Gastrocnemius medialis (tissue), 4 donors: ENCODE data around the gene USH1G.

ENCODE experiments used
- POLR2A ChIP-seq, 2 donors: fragments of 450-650 bp; IDR thresholded peaks; one replicate each; pipeline ENCODE4 v1.6.1; 2017; ENCODE audit warnings: antibody characterized with exemption in 2 of 2, mild to moderate bottlenecking in 2 of 2, moderate library complexity in 2 of 2
- TF ChIP-seq, protein P1 (sequence below), 5 experiments: fragments of 450-650 bp in 3 of 5; fragments of 200-600 bp in 2 of 5; sonication (generic) in 2 of 5; IDR thresholded peaks in 4 of 5; conservative IDR thresholded peaks in 1 of 5; 1 replicate in 4 of 5; 2 replicates in 1 of 5; pipeline ENCODE4 v1.5.1; 2016 to 2019; ENCODE audit warnings: antibody characterized with exemption in 5 of 5, mild to moderate bottlenecking in 3 of 5, moderate library complexity in 3 of 5

- TF ChIP-seq, protein P1, sequence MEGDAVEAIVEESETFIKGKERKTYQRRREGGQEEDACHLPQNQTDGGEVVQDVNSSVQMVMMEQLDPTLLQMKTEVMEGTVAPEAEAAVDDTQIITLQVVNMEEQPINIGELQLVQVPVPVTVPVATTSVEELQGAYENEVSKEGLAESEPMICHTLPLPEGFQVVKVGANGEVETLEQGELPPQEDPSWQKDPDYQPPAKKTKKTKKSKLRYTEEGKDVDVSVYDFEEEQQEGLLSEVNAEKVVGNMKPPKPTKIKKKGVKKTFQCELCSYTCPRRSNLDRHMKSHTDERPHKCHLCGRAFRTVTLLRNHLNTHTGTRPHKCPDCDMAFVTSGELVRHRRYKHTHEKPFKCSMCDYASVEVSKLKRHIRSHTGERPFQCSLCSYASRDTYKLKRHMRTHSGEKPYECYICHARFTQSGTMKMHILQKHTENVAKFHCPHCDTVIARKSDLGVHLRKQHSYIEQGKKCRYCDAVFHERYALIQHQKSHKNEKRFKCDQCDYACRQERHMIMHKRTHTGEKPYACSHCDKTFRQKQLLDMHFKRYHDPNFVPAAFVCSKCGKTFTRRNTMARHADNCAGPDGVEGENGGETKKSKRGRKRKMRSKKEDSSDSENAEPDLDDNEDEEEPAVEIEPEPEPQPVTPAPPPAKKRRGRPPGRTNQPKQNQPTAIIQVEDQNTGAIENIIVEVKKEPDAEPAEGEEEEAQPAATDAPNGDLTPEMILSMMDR (IDR thresholded peaks at IDR 0.05 in 4 of 5, conservative IDR thresholded peaks at IDR 0.05 in 1 of 5): no peak
- no peak for TF ChIP-seq POLR2A (IDR thresholded peaks at IDR 0.05)
These were observed 29.0 kb downstream of the USH1G start for GRCh38 chr17:74893936-74894671.
